CD8-positive, alpha-beta memory T cell (primary cell): ENCODE measurements around the gene EXD1. TPM values are rescaled to one million over a fixed set of nuclear protein-coding genes. Genes with fewer than 3 reads are reported as not detected.
"Not testable (repeated sequence)": the region's sequence is repeated elsewhere in the genome, so short reads cannot be mapped to it uniquely, and the experiment has no call there.

Source experiments
- CTCF ChIA-PET: fragments of 350-600 bp; sonication (Branson Sonifier 250); formaldehyde crosslinking; loops from one replicate; lab custom pipeline; 2021; ENCODE audit warnings: antibody characterized with exemption; lab: Charles Lee
- POLR2A ChIA-PET: fragments of 350-600 bp; sonication (Branson Sonifier 250); formaldehyde crosslinking; loops from one replicate; lab custom pipeline; 2021; ENCODE audit warnings: antibody characterized with exemption; lab: Charles Lee
- DNase-seq, 5 donors: peaks; one replicate each; pipeline versions ENCODE4 v3.0.0 to v3.0.0-alpha.2; 2020 to 2022; ENCODE audit warnings: mixed read lengths in 1 of 5
- H3K27ac ChIP-seq: one replicate; pipeline ENCODE4 v1.7.0; 2013; ENCODE audit warnings: low read depth, mild to moderate bottlenecking, low read length, moderate library complexity
- H3K27me3 ChIP-seq: 2 replicates; pipeline ENCODE4 v1.7.0; 2013; ENCODE audit warnings: low read length, mild to moderate bottlenecking; ENCODE audit not compliant: insufficient read depth, poor library complexity, severe bottlenecking
- H3K36me3 ChIP-seq: 2 replicates; pipeline ENCODE4 v1.7.0; 2013; ENCODE audit warnings: mild to moderate bottlenecking, low read length, moderate library complexity; ENCODE audit not compliant: insufficient read depth
- H3K4me1 ChIP-seq: 2 replicates; pipeline ENCODE4 v1.7.0; 2013; ENCODE audit warnings: mild to moderate bottlenecking, low read length, moderate library complexity; ENCODE audit not compliant: insufficient read depth
- H3K4me3 ChIP-seq: 2 replicates; pipeline ENCODE4 v1.7.0; 2013; ENCODE audit warnings: mild to moderate bottlenecking, low read length
- H3K9me3 ChIP-seq: 2 replicates; pipeline ENCODE4 v1.7.0; 2013; ENCODE audit warnings: mild to moderate bottlenecking, low read length
- H3K27ac Mint-ChIP-seq, 8 donors: one replicate each; pipeline ENCODE4 v1.8.0; 2020 to 2021; ENCODE audit warnings: mixed read lengths in 8 of 8, mild to moderate bottlenecking in 6 of 8, inconsistent platforms in 3 of 8, moderate library complexity in 3 of 8
- H3K27me3 Mint-ChIP-seq, 2 donors: one replicate each; pipeline ENCODE4 v1.8.0; 2020 to 2021; ENCODE audit warnings: mixed read lengths in 2 of 2, mild to moderate bottlenecking in 1 of 2, moderate library complexity in 1 of 2
- H3K36me3 Mint-ChIP-seq, 3 donors: one replicate each; pipeline ENCODE4 v1.8.0; 2020 to 2021; ENCODE audit warnings: mixed read lengths in 3 of 3, inconsistent platforms in 1 of 3, mild to moderate bottlenecking in 1 of 3
- H3K4me1 Mint-ChIP-seq, 3 donors: one replicate each; pipeline ENCODE4 v1.8.0; 2020 to 2021; ENCODE audit warnings: mixed read lengths in 3 of 3, inconsistent platforms in 1 of 3, mild to moderate bottlenecking in 1 of 3
- H3K4me3 Mint-ChIP-seq, 7 donors: one replicate each; pipeline ENCODE4 v1.8.0; 2020 to 2021; ENCODE audit warnings: mixed read lengths in 7 of 7, mild to moderate bottlenecking in 6 of 7, moderate library complexity in 4 of 7, inconsistent platforms in 2 of 7
- H3K9me3 Mint-ChIP-seq, 5 donors: one replicate each; pipeline ENCODE4 v1.8.0; 2020 to 2022; ENCODE audit warnings: mixed read lengths in 5 of 5, mild to moderate bottlenecking in 3 of 5, moderate library complexity in 2 of 5, inconsistent platforms in 1 of 5
- polyA plus RNA-seq: library from polyadenylated mRNA; unstranded; fragments of 300-500 nt; fragmentation: Illumina TruSeq; gene quantifications from one replicate; pipeline ENCODE4 v1.2.3, GENCODE V29; 2021
- total RNA-seq, 2 experiments: library from RNA; stranded (reverse); gene quantifications; one replicate each; pipeline ENCODE4 v1.2.3, GENCODE V29; 2021

EXD1 gene
- total and polyA plus RNA-seq, 3 experiments from 2014 or later: 0.28 TPM; not detected in 2

DNA sequence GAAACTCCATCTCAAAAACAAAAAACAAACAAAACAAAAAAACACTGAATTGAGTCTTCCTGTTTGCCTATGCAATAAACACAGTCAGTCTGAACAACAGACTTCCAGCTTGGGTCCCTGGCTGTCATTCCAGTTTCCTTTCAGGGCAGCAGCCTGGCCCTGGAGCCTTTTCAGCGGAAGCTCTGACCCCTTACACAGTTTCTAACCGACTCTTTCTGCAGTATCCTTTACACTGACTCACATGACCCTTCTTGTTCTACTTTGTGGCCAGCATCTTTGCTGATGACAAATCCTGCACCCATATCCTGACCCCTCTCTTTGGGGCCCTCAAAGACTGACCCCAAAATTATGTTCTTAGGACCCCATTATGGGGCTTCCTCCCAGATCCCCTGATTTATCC lies 76.1 kb downstream of the EXD1 start:
- H3K27ac Mint-ChIP-seq: no peak overlapping the region
- no peak overlapping the region for H3K4me3 ChIP-seq
- no peaks in the 10 kb centered on the region for H3K9me3 Mint-ChIP-seq
- H3K27me3 Mint-ChIP-seq: peaks cover 0 to 7% of the 10 kb centered on the region in 2 donors
- H3K36me3 ChIP-seq: no peaks in the 10 kb centered on the region
- peaks cover 6% of the 10 kb centered on the region for H3K4me1 ChIP-seq
- ChIA-PET CTCF (interaction anchor here (0.6 kb wide), 1 partner anchor 11 kb away, joined by 3 read pairs; no protein-coding TSS in a partner anchor), POLR2A (no interaction called here)
- no peaks in the 10 kb centered on the region for H3K27me3 ChIP-seq
- DNase-seq: no peak
- H3K4me1 Mint-ChIP-seq: peaks cover 4 to 12% (median 8%) of the 10 kb centered on the region in 3 donors
- no peaks in the 10 kb centered on the region for H3K9me3 ChIP-seq
- H3K36me3 Mint-ChIP-seq: no peaks in the 10 kb centered on the region
- H3K27ac ChIP-seq: no peak overlapping the region
- no peak overlapping the region for H3K4me3 Mint-ChIP-seq

DNA sequence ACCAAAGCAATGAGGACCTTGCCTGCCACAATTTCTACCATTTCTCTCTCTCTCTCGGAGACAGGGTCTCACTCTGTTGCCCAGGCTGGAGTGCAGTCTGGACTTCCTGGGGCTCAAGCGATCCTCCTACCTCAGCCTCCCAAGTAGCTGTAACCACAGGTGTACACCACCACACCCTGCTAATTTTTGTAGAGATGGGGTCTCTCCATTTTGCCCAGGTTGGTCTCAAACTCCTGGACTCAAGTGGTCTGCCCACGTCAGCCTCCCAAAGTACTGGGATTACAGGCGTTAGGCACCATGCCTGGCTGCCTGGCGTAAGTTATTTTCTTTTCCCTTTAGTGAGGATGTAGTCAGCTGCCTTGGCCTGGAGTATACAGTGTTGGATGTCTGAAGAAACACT lies 76.8 kb downstream of the EXD1 start:
- DNase-seq: no peak
- Histone ChIP-seq H3K9me3 (no peaks in the 10 kb centered on the region), H3K27ac (no peak overlapping the region), H3K27me3 (no peaks in the 10 kb centered on the region), H3K4me1 (peaks cover 6% of the 10 kb centered on the region), H3K36me3 (no peaks in the 10 kb centered on the region), H3K4me3 (no peak overlapping the region)
- Mint-ChIP-seq H3K4me1 (peaks cover 4 to 12% (median 8%) of the 10 kb centered on the region in 3 donors), H3K9me3 (no peaks in the 10 kb centered on the region), H3K27me3 (peaks cover 0 to 4% of the 10 kb centered on the region in 2 donors), H3K36me3 (no peaks in the 10 kb centered on the region), H3K4me3 (no peak overlapping the region), H3K27ac (no peak overlapping the region)
- POLR2A ChIA-PET: no interaction called here
- CTCF ChIA-PET: no interaction called here

DNA sequence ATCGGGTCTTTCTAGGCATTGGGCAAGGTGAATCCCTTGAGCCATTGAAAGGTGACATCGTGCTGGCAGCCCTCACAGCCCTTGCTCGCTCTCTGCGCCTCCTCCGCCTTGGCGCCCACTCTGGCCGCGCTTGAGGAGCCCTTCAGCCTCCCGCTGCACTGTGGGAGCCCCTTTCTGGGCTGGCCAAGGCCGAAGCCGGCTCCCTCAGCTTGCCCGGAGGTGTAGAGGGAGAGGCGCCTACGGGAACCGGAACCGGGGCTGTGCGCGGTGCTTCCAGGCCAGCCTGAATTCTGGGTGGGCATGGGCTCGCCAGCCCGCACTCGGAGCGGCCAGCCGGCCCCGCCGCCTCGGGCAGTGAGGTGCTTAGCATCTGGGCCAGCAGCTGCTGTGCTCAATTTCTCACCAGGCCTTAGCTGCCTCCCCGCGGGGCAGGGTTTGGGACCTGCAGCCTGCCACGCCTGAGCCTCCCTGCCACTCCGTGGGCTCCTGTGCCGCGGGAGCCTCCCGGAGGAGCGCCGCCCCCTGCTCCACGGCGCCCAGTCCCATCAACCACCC lies 79.0 kb downstream of the EXD1 start:
- Mint-ChIP-seq H3K27ac (no peak overlapping the region), H3K9me3 (no peaks in the 10 kb centered on the region), H3K27me3 (peaks cover 0 to 3% of the 10 kb centered on the region in 2 donors), H3K4me3 (no peak overlapping the region), H3K36me3 (no peaks in the 10 kb centered on the region), H3K4me1 (peaks cover 4 to 12% (median 8%) of the 10 kb centered on the region in 3 donors)
- DNase-seq: no peak
- Histone ChIP-seq H3K4me1 (peaks cover 6% of the 10 kb centered on the region), H3K36me3 (no peaks in the 10 kb centered on the region), H3K9me3 (no peaks in the 10 kb centered on the region), H3K27ac (no peak overlapping the region), H3K4me3 (no peak overlapping the region), H3K27me3 (no peaks in the 10 kb centered on the region)
- CTCF ChIA-PET: no interaction called here
- POLR2A ChIA-PET: no interaction called here

DNA sequence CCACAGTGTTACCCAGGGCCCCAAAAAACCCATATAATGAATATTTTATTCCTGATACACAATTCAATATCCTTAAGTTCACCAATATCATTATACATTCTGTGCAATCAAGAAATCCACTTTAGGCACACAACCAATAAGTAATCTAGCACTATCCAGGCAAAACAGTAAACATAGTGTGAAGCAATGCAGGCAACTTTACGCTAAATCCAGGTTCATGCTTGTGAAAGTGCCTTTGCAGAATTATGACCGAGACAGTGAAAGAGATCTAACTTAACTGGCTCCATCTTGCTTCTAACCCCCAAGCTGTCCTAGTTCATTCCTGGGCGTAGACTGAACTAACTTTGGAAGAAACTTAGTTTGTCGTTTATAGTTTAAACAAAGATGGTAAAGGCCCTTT lies 80.3 kb downstream of the EXD1 start:
- no peaks in the 10 kb centered on the region for H3K27me3 ChIP-seq
- H3K27ac Mint-ChIP-seq: peak overlapping the region in 2 of 8 donors; percentile 4 to 84
- CTCF ChIA-PET: no interaction called here
- H3K4me3 ChIP-seq: no peak overlapping the region
- H3K36me3 Mint-ChIP-seq: no peaks in the 10 kb centered on the region
- H3K36me3 ChIP-seq: no peaks in the 10 kb centered on the region
- H3K4me3 Mint-ChIP-seq: peak overlapping the region in 1 of 7 donors; percentile 33
- no peak for DNase-seq
- H3K9me3 Mint-ChIP-seq: no peaks in the 10 kb centered on the region
- peaks cover 0 to 3% of the 10 kb centered on the region in 2 donors for H3K27me3 Mint-ChIP-seq
- peaks cover 4 to 12% (median 8%) of the 10 kb centered on the region in 3 donors for H3K4me1 Mint-ChIP-seq
- H3K9me3 ChIP-seq: no peaks in the 10 kb centered on the region
- POLR2A ChIA-PET: no interaction called here
- H3K27ac ChIP-seq: no peak overlapping the region
- H3K4me1 ChIP-seq: peaks cover 6% of the 10 kb centered on the region

DNA sequence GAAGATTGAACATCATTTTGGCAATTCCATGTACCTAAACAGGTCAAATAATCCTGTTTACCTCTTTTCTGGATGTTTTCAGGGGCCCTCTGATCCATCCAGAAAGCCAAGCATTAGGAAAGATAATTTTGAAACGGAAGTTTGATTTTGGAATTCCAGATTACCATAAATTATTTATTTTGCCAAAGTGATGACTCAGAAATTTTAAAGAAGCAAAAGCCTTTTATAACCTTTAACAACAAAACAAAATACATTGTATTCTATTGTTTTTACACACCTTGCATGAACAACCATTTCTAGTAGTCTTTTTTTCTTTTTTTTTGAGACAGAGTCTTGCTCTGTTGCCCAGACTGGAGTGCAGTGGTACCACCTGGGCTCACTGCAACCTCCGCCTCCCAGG lies 82.5 kb downstream of the EXD1 start:
- H3K27me3 Mint-ChIP-seq: no peaks in the 10 kb centered on the region
- H3K9me3 Mint-ChIP-seq: no peaks in the 10 kb centered on the region
- Histone ChIP-seq H3K4me3 (no peak overlapping the region), H3K27ac (no peak overlapping the region), H3K9me3 (no peaks in the 10 kb centered on the region), H3K27me3 (no peaks in the 10 kb centered on the region), H3K4me1 (peaks cover 6% of the 10 kb centered on the region), H3K36me3 (no peaks in the 10 kb centered on the region)
- DNase-seq: no peak
- peaks cover 4 to 12% (median 8%) of the 10 kb centered on the region in 3 donors for H3K4me1 Mint-ChIP-seq
- ChIA-PET CTCF (no interaction called here), POLR2A (no interaction called here)
- H3K4me3 Mint-ChIP-seq: no peak overlapping the region
- no peak overlapping the region for H3K27ac Mint-ChIP-seq
- no peaks in the 10 kb centered on the region for H3K36me3 Mint-ChIP-seq

DNA sequence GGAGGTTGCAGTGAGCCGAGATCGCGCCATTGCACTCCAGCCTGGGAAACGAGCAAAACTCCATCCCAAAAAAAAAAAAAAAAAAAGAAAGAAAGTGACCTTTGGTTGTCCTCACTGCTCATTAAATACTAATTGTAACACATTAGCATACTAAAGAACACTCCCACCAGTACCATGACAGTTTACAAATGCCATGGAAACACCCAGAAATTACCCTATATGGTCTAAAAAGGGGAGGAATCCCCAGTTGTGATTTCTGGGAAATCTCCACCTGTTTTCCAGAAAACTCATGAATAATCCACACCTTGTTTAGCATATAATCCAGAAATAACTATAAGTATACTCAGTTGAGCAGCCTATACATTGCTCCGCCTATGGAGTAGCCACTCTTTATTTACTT lies 90.9 kb downstream of the EXD1 start:
- DNase-seq: no peak
- H3K27me3 Mint-ChIP-seq: no peaks in the 10 kb centered on the region
- CTCF ChIA-PET: no interaction called here
- no peak overlapping the region for H3K4me3 Mint-ChIP-seq
- Histone ChIP-seq H3K36me3 (no peaks in the 10 kb centered on the region), H3K27ac (no peak overlapping the region), H3K4me3 (no peak overlapping the region), H3K4me1 (no peaks in the 10 kb centered on the region), H3K9me3 (no peaks in the 10 kb centered on the region), H3K27me3 (no peaks in the 10 kb centered on the region)
- H3K4me1 Mint-ChIP-seq: no peaks in the 10 kb centered on the region
- H3K27ac Mint-ChIP-seq: no peak overlapping the region
- POLR2A ChIA-PET: no interaction called here
- H3K36me3 Mint-ChIP-seq: no peaks in the 10 kb centered on the region
- no peaks in the 10 kb centered on the region for H3K9me3 Mint-ChIP-seq

DNA sequence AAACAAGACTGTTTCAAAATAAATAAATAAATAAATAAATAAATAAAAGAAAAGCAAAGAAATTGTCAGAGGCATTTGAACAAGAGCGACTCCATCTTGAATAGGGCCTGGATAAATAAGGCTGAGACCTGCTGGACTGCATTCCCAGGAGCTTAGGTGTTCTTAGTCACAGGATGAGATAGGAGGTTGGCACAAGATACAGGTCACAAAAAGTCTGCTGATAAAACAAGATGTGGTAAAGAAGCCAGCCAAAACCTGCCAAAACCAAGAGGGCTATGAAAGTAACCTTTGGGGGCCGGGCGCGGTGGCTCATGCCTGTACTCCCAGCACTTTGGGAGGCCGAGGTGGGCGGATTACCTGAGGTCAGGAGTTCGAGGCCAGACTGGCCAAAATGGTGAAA lies 91.4 kb downstream of the EXD1 start:
- DNase-seq, H3K36me3 Mint-ChIP-seq, H3K36me3 ChIP-seq, H3K27me3 ChIP-seq, H3K9me3 Mint-ChIP-seq, CTCF ChIA-PET, H3K4me1 ChIP-seq, POLR2A ChIA-PET, H3K9me3 ChIP-seq, H3K27me3 Mint-ChIP-seq, H3K27ac ChIP-seq, H3K4me1 Mint-ChIP-seq, H3K27ac Mint-ChIP-seq, H3K4me3 Mint-ChIP-seq, H3K4me3 ChIP-seq: not testable (repeated sequence)

DNA sequence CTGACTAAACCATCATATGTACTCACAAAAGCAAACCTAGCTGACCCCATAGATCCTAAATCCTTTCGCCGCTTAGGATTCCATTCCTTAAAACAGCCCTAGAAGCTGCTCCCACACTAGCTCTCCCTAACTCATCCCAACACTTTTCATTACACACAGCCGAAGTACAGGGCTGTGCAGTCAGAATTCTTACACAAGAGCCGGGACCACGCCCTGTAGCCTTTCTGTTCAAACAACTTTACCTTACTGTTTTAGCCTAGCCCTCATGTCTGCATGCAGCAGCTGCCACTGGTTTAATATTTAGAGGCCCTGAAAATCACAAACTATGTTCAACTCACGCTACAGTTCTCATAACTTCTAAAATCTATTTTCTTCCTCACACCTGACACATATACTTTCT lies 95.0 kb downstream of the EXD1 start:
- POLR2A ChIA-PET, H3K4me3 ChIP-seq, H3K27ac ChIP-seq, H3K27ac Mint-ChIP-seq, H3K36me3 Mint-ChIP-seq, H3K9me3 ChIP-seq, H3K36me3 ChIP-seq, H3K9me3 Mint-ChIP-seq, H3K4me1 ChIP-seq, H3K4me1 Mint-ChIP-seq, H3K4me3 Mint-ChIP-seq, DNase-seq, H3K27me3 ChIP-seq, CTCF ChIA-PET: not testable (repeated sequence)
- peaks cover 0 to 22% of the 10 kb centered on the region in 2 donors for H3K27me3 Mint-ChIP-seq
